Gastrocnemius medialis (tissue), 4 donors: ENCODE measurements around the gene ZNRF1.
"Not testable (repeated sequence)": the region's sequence is repeated elsewhere in the genome, so short reads cannot be mapped to it uniquely, and the experiment has no call there.

Source experiments
- CTCF ChIP-seq, 5 experiments: fragments of 450-650 bp in 3 of 5; fragments of 200-600 bp in 2 of 5; sonication (generic) in 2 of 5; IDR thresholded peaks in 4 of 5; conservative IDR thresholded peaks in 1 of 5; 1 replicate in 4 of 5; 2 replicates in 1 of 5; pipeline ENCODE4 v1.5.1; 2016 to 2019; ENCODE audit warnings: antibody characterized with exemption in 5 of 5, mild to moderate bottlenecking in 3 of 5, moderate library complexity in 3 of 5
- POLR2A ChIP-seq, 2 donors: fragments of 450-650 bp; IDR thresholded peaks; one replicate each; pipeline ENCODE4 v1.6.1; 2017; ENCODE audit warnings: antibody characterized with exemption in 2 of 2, mild to moderate bottlenecking in 2 of 2, moderate library complexity in 2 of 2

GRCh38 chr16:75013123-75013522, 14.3 kb downstream of the ZNRF1 start:
- not testable (repeated sequence) for TF ChIP-seq POLR2A (IDR thresholded peaks at IDR 0.05); CTCF (IDR thresholded peaks at IDR 0.05 in 4 of 5, conservative IDR thresholded peaks at IDR 0.05 in 1 of 5)
